ENCODE results near the gene PEX14. TPM values are rescaled to one million over a fixed set of nuclear protein-coding genes. Genes with fewer than 3 reads are reported as not detected.

The PEX14 gene
- total RNA-seq, 1 donor from 2014 or later, result 11.5 TPM

DNA sequence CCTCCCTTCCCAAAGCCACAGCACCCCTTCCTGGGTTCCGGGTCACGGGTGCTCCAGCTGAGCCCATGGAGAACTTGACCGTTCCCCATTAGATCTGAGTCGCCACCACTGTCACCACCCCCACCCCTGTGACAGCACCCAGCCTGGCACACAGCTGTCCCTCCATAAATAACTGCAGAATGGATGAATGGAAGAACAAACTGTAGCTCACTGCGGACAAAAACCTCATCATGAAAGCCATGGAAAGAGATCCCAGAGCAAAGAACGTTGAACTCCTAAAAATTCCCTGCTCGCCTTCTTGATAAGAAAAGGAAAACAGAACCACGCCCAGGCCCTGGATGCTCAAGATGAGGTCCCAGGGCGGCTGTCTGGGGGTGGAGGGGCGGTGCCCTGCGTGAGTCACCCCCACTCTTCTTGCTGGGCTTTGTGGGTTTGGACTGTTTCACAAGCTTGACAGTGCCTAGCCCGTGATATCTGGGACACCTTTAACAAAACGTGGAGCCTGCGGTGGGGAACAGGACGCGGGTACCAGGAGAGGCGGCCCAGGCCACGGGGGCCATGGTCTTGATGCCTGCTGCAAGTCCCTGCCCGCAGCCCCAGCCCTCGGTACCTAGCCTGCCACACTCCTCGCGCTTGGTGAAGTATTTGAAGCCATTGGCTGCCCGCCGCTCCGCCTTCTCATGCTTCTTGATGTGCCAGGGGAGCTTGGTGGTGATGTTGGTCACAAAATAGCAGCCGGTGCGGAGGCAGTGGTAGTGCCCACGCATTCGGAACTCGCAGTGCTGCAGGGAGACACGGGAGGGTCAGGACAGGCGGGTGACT is 169.8 kb downstream of the PEX14 start:
- peak; percentile 76 for DNase-seq (ENCODE audit: low read depth)

DNA sequence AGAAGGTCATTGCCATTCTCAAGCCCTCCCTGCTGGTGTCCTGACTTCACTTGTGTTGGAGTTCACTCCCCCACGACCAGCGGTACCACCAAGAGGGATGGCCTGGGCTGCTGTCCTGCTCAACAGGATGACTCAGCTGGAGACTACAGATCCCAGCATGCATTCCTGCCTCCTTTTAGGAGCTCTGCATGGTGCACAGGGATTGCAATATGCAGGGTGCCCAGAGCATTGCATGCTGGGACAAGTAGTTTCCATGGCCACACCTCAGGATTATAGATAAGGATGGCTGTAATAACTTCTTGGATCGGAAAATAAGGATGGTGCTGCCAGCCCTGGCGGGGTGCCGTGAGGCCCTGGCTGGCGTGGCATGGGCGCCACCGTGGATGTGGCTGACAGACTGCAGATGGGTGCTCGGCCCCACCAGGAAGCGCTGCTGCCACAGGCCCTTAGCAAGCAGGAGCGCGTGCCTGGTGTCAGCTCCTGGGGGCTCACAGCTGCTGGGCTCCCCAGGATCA is 171.7 kb downstream of the PEX14 start:
- peak; percentile 54 for DNase-seq (ENCODE audit: low read depth)

DNA sequence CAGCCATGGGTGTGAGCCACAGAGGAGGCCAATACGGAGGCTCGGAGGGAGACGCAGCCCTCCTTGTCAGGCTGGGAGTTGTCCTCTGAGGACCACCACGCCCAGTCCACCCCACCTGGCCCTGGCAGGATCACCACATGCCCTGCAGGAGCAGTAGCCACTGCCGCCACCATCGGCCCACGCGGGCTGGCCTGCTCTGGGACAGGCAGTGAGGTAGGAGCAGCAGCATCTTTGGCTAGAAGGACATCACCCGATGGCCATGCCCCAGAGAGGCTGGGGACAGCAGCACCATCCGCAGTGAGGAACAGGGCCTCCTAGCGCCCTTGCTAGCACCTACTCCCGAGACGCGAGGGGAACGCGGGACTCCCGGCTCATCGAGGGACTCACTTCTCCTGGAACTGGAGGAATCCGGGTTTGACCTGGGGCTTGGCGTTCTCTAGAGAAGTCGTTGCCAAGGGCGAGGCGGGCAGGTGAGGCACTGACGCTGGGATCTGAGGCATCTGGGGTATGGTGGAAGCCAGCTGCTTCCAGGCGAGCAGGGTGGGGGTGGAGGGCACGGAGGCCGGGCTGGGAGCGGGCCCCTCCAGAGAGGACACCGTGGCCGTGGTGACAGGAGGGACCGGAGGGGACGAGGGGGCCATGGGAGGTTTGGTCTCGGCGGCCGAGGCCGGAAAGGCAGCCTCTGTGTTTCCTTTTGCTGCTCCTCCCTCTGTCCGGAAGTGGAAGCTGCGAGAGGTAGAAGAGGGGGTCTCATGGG is 172.8 kb downstream of the PEX14 start:
- no peak for DNase-seq (ENCODE audit: low read depth)

DNA sequence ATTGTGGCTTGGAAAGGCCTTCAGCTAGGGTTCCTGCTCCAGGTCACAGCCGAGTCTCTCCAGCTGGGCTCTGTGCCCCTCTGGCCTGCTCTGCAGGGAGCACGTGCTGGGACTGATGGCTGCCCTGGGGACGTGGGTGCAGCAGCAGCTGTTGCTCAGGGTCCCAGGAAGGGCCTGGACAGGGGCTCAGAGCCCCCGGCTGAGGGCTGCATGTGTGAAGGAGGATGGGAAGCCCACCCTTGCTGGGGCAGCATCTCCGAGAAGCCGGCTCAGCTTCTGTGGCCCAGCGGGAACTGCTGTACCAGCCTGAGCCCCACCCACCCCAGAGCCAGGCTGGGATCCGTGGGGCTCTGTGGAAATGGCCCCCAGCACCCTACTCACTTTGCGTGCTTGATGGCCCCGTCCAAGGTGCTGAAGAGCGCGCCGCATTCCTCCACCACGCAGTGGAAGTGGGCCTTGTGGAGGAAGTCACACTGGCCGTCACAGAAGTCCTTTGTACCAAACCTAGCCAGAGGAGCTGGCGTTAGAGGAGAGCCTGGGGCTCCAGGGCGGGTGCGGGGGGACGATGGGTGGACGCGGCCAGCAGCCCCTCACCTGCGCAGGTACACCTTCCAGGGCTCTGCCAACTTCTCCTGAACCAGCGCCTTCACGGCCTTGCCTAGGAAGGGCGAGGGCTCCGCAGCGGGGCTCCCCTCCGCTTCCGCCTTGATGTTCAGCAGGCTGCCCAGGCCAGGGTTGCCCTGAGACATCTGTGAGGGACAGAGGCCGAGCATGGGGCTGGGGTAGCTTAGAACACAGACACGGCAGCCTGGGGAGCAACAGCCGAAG is 174.2 kb downstream of the PEX14 start:
- DNase-seq (ENCODE audit: low read depth), result no peak

DNA sequence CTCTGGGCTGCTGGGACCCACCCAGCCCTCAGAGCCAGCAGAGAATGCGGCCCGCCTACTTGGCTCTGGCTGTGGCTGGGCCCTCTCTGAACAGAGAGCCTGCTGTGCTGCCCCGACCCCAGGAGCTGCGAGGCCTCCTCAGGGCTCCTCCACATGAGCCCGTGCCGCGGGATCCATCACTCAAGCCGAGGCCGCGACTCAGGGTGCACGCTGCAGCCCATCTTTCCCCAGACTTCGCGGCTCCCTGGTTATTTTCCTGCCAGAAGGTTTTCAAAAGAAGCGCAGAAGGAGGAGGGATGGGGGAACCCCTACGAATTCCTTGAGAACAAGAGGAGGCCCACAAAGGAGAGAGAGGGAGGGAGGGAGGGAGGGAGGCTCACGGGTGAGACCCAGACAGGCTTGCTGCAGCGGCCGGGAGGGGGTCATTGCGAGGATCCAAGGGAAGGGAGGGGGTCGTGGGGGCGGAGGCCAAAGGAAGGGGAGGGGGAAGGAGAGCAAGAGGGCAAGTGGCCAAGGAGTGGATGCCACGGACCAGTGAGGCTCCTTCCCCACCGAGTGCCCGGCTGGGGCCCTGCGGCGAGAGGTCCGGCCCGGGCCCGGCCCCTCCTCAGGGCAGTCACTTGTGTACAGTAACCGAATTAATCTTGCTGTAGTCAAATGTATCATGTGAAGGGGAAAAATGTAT is 174.9 kb downstream of the PEX14 start:
- no peak for DNase-seq (ENCODE audit: low read depth)

DNA sequence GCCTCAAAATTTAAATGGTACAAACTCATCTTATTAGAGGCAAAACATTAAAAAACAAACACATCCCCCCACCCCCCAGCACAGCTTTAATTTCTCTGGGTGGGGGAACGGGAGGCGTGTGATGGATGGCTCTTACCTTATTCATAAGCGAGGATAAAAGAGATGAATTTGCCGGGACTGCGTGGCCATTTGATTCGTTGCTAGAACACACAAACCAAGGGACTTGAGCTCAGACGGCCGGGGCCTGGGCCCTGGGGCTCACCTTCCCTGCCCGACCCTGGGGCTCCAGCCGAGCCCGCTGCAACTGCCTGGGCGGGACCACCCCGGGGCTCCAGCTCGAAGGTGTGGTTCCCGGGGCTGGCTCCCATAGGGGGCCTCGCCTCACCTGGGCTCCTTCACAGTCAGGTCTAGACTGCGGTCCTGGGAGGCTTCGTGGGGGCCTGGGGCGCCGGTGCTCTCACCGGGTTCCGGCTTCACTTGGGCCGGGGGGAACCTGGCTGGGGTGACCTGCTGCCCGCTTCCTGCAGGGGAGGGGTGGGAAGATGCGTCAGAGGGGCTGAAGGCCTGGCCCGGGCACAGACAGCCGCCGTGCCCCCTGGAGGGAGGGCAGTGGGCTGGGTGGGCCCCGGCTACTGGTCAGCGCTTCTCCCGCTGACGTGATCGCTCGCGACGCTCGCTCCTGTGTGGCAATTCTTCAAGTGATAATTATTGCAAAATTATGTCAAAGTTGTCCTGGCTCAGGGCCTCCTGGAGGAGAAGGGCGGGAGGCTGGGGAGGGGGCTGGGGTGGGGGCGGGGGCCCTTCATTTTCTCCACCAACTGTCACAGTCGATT is 176.0 kb downstream of the PEX14 start:
- DNase-seq (ENCODE audit: low read depth), result no peak

DNA sequence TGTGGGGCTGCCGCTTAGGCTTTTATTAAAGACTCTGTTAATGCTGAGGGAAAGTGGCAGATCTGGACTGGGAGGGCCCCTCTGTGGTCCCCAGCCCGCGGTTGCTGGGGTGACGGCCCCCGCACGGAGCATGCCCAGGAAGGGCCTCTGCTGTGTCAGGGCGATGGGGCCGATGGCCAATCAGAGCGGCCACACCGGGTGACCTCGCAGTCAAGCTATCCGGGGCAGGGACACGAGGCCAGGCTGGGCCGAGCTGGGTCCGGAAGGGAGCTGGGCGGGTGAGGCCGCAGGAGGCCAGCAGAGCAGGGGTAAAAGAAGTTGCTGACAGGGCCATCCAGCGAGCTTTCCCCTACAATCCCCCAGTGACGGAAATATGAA is 176.6 kb downstream of the PEX14 start:
- no peak for DNase-seq (ENCODE audit: low read depth)

DNA sequence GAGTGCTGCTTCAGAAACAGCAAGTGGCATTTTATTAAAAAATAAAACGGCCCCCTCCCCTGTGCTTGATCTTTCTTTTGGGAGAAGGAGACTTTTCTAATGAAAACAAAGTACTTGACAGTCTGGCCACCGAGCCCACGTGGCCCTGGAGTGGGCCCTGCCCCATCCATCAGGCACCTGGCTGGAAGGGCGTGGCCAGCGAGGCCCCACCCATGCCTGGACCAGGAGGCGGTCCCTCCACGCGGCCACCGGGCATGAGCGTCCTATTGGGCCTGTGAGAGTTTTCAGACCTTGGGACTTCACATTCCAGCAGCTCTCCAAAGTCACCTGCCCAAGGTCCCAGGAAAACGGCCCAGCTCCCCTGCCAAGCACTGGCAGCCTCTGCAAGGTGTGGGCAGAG is 177.0 kb downstream of the PEX14 start:
- DNase-seq (ENCODE audit: low read depth), result no peak

DNA sequence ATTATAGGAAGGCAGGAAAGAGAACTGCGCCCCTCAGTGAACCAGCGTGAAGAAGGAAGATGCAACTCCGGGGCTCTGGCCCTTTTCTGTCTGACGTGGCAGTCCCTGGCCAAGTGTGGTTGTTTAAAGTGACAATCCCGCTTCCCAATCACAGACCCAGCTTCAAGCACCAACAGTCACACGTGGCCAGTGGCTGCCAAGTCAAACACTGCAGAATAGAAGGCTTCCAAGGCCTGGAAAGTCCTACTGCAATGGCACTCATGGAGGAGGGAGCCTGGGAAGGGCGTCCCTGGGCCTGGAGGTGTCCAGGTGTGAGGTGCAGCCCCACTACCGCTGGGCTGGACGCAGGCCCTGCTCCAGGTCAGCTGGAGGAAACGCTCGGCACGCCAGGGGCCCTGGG is 177.9 kb downstream of the PEX14 start:
- DNase-seq (ENCODE audit: low read depth), result no peak

DNA sequence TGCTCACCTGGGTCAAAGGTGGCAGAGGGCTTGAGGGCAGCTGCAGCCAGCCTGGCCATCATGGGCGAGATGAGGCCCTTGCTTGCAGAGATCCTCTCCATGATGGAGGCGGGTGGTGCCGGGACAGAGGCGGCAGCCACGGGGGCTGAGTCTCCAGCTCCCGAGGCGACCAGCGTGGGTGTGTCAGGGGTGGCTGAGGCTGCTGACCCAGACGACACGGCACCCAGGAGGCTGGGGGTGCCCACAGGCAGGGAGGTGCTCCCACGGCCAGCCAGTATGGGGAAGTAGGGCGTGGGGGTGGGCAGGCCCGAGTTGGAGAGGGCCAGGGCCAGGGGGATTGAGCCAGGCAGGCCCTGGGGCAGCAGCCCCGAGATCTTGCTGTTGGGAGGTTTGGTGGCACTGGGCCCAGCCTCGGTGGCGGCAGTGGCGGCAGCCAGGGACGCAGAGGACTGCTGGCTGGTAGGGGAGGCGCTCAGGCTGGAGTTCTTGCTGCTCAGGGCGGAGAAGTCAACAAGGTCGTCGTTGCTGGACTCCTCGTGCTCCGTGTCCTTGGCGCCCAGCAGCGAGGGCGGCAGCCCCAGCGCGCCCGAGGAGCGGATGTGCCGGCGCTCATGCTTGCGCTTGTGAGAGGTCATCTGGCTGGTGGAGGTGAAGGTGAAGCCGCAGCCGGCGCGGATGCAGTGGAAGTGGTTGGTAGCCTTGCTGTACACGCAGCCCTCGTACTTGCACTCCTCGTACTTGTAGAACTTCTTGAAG is 178.8 kb downstream of the PEX14 start:
- no peak for DNase-seq (ENCODE audit: low read depth)

DNA sequence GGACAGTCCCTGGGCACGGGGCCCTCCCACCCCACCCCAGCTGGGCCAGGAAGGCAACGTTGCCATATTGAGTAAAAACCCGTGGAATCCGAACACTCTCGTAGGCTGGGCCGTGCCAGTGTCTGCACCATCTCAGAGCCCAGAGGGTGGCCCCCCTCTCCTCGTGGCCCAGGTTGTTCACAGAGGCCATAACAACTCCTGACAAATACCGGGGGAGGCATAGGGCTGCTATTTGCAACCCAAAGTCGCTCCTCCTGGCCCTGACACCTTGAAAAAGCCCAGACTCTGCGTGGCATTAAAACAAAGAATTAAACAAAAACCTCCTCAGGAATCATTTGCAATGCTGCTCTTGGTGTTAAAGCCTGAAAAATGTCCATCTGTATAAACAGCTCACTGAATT is 180.3 kb downstream of the PEX14 start:
- DNase-seq (ENCODE audit: low read depth), result no peak

DNA sequence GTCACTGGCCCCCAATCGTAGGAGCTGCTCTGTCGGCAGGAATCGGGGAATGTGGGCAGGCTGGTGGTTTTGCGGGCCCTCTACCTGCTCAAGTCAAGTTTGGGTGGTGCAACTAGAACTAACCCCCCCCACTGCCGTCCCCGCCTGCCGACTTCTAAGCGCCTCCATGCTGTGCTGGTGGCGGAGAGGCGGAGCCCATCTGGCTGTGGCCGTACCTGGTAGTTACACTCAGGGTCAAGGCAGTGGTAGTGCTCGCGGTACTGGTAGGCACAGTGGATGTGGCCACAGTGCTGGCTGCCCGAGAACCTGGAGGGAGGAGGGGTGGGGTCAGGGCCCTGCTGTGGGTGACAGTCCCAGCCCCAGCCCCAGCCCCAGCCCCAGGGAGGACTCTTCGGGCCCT is 181.7 kb downstream of the PEX14 start:
- DNase-seq (ENCODE audit: low read depth), result no peak

DNA sequence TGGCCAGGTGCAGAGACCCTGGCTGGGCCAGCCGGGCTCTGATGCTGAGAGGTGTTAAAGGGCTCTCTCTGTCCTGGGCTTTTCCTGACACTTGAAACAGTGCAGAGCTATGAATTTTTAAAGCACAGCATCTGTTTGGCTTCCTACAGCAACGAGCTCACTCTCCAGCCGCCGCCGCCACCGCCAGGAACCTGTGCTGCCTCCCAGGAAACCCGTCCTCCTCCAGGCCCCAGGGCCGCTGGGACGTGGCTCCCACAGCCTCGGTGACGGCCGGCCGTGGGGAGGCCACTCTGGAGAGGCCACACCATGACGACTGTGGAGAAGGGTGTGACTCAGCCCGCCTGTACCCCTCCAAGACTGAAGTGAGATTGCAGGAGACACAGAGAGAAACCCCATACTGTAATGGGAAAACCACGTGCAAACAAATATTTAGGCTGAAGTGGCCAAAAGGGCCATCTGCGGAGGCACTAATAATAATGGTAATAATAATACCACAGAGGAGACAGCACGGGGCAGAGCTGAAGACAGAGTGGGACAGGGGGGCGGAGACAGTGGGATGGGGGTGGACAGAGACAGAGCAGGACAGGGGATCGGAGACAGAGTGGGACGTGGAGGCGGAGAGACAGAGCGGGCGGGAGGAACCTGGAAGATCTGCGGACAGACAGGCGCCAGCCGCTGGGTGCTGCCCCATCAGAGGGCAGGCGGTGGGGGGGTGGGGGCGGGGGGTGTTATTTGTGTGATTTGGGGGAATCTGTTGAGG is 182.5 kb downstream of the PEX14 start:
- no peak for DNase-seq (ENCODE audit: low read depth)

DNA sequence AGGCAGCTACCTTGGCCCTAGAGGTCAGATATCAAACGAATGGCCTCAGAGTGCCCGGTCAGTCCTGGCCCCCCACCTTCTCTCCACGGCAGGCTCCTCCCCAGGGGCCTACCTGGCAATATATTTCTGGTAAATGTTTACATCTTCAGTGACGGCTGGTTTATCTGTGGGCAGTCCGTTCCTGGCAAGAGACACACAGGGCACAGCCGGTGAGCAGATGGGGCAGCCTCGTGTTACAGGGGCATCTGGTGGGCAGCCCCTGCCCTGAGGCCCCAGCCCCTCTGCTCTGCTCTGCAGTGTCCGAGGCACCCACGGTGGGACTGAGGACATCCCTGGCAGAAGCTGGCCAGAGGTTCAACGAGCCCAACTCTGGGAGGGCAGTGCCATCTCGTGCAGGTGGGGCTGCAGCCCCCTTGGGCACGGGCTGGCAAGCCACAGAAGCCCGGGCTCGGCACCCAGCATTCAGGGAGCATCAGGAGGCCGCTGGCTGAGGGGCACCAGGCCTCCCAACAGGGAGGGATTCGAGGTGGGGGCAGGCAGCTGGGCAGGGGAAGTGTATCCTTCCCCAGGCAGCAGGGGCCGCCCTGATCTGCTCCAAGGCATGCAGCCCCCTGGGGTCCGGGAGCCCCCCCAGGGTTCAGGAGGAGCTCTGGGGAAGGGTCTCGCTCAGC is 183.8 kb downstream of the PEX14 start:
- no peak for DNase-seq (ENCODE audit: low read depth)

DNA sequence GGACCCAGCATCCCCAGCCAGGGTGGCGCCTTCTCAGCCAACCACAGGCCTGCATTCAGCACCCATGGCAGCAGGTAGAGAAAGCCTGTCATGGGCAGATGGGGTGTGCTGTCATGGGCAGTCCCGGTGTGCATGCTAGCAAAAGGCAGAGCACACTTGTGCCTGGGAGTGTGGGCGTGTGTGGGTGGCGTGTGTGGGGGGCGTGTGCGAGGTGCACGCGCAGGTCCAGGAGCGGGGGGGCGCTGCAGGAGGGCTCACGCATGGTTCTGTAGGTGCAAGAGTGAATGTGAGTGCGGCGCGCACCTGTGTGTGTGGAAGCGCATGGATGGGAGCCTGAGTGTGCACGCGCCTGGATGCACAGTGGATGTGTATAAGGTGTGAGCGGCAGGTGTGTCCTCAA is 184.5 kb downstream of the PEX14 start:
- DNase-seq (ENCODE audit: low read depth), result no peak

DNA sequence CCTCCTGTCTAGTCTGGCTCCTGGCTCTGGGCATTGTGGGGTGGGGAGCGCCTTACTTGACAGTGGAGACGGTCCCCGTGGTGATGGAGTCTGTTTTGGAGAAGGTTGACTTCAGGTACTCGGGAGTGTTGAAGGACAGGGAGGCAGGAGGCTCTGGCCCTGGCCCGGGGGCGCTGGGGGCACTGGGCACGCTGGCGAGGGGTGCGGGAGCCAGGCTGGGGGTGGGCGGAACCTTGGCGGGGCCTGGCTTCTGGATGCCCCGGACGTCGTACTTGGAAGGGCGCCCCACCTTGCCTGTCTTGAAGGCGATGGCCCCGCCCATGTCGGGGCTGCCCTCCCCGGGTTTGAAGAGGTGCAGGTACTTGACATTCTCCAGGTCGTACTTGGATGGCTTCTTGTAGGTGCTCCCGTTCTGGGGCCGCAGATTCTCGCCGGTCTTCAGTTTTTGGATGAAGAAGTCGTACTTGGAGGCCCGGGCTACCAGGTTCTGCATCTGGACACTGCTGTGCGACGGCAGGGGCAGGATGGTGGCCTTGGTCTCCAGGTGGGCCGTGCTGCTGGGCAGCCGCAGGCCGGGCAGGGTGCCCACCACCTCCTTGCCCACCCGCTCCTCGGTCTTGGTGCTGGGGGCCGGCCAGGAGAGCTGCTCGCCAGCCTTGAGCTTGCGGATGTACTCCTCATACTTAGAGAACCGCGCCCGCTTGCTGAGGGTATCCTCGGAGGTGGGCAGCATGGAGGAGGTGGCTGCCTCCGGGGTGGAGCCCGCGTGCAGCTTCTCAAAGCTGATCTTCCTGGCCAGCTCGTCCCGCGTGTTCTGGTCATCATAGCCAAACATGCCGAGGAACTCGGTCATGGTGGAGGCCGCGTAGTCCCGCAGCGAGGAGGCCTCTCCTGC is 185.1 kb downstream of the PEX14 start:
- no peak for DNase-seq (ENCODE audit: low read depth)

DNA sequence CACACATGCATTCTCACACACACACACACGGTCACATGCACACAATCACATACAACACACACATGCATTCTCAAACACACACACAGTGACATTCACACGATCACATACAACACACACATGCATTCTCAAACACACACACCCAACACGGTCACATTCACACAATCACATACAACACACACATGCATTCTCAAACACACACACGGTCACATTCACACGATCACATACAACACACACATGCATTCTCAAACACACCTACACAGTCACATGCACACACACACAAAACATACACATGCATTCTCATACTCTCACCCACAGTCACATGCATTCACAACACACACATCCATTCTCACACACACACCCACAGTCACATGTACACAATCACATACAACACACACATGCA is 186.7 kb downstream of the PEX14 start:
- no peak for DNase-seq (ENCODE audit: low read depth)
